Choroid plexus epithelial cell (primary cell): ENCODE data around the gene LIN54.

Source experiments
- DNase-seq: peaks from one replicate; pipeline ENCODE4 v3.0.0-alpha.2; 2010; ENCODE audit warnings: low read depth
- H3K4me3 ChIP-seq: 2 replicates; pipeline ENCODE4 v1.5.1; 2011; ENCODE audit warnings: low read depth, mild to moderate bottlenecking, control low read depth, low read length, moderate library complexity
- TF ChIP-seq, protein P1 (sequence below): conservative IDR thresholded peaks from 2 replicates; pipeline ENCODE4 v1.5.1; 2011; ENCODE audit warnings: low read depth, mild to moderate bottlenecking, control low read depth, inconsistent platforms, low read length, moderate library complexity

LIN54 gene

DNA sequence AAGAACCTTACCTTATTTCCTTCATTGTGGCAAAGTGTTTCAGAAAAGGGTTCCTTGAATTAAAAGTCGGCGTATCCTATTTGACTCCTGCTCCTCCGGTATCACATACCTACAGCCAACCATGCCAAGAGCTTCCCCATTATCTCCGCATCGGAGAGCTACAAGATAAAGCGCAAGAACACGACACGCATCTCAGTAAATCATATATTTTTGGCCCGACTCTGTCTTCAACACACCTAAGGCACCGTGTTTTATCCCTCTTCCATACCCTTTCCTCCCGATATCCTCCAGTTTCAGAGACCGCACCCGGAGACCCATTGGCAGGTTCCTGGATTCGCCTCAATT is 110.6 kb downstream of the LIN54 start:
- TF ChIP-seq, protein P1, sequence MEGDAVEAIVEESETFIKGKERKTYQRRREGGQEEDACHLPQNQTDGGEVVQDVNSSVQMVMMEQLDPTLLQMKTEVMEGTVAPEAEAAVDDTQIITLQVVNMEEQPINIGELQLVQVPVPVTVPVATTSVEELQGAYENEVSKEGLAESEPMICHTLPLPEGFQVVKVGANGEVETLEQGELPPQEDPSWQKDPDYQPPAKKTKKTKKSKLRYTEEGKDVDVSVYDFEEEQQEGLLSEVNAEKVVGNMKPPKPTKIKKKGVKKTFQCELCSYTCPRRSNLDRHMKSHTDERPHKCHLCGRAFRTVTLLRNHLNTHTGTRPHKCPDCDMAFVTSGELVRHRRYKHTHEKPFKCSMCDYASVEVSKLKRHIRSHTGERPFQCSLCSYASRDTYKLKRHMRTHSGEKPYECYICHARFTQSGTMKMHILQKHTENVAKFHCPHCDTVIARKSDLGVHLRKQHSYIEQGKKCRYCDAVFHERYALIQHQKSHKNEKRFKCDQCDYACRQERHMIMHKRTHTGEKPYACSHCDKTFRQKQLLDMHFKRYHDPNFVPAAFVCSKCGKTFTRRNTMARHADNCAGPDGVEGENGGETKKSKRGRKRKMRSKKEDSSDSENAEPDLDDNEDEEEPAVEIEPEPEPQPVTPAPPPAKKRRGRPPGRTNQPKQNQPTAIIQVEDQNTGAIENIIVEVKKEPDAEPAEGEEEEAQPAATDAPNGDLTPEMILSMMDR, result no peak
- H3K4me3 ChIP-seq, result peak overlapping the region; percentile 85
- peak; percentile 55 for DNase-seq

DNA sequence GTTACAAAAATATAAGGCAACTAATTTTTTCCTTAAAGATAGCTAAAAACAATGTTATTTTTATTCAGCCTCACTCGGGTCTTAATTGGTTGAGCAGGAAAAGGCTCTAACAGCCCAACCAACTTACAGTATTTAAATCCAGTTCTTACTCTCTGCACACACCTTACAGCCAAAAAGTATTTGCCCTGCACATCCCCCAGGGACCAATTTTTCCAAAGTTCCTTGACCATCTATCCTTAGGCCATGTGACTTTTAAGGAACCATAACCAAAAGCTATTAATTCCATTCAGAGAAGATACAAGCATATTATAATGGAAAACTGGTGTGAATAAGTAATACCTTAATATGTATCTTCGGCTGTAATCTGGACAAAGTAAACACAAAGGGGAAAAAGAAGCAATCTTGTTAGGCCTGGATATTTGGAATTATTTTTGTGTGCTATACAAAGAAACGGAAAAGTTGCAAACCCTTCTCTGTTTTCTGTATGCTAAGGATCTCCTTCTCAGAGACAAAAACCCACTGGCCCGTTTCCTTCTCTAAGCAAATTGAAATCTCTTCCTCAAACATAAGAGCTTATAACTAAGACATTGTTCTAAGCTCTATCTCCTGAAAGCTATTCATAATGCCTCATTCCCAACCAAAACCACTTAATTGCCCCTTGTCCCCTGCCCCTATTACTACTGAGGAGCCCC is 111.1 kb downstream of the LIN54 start:
- peak overlapping the region; percentile 85 for H3K4me3 ChIP-seq
- TF ChIP-seq, protein P1, result no peak
- peak; percentile 36 for DNase-seq

DNA sequence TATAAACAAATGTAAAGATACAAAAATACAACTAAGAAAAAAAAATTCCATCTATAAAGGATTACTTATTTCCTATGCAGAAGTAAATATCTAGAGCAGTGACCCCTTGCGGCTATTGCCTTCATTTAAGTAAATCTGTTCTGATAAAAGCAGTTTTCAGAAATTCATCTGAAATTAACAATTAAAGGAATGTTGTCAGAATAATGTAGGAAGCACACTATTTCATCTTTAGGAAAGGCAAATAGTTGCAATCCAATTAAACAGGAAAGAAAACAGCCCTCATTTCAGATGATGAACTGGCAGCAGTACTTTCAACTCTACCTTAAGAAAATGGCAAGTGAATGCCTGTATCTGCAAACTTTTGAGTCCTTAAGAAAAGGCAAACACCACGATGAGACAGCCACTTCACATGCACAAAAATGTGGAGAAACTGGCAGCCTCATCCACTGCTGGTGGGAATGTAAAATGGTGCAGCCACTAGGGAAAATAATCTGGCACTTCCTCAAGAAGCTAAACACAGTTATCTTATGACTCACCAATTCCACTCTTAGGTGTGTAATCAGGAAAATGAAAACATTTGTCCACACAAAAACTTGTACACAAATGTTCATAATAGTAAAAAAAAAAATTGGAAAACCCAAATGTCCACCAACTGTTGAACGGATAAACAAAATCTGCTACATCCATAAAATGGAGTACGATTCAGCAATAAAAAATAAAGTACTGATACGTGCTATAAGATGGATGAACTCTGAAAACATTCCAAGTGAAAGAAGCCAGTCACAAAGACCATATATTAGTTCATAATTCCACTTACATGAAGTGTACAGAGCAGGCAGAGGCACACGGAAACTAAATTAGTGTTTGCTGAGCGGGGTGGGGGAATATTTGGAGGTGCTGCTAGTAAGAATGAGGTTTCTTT is 112.0 kb downstream of the LIN54 start:
- H3K4me3 ChIP-seq, result peak overlapping the region; percentile 85
- peak; percentile 91 for DNase-seq
- TF ChIP-seq, protein P1, result peak; percentile 49

DNA sequence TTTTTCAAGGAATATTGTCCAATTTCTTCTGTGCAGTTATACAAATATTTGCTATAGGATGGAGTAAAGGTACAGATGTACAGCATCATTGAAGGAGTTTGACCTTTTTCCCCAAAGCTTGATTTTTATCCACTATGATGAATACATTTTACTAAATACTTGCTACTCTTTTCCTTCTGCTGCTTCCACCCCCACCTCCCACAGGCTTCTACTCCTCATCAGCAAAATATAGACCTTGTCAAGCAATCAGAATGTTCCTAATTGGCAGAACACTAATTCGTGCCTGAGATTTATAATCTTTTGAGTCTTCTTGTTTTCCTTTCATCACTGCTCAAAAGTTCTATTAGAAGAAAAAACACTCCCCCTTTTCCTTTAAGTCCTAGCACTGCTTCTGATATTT is 113.9 kb downstream of the LIN54 start:
- no peak overlapping the region for H3K4me3 ChIP-seq
- TF ChIP-seq, protein P1, result no peak
- DNase-seq, result no peak

DNA sequence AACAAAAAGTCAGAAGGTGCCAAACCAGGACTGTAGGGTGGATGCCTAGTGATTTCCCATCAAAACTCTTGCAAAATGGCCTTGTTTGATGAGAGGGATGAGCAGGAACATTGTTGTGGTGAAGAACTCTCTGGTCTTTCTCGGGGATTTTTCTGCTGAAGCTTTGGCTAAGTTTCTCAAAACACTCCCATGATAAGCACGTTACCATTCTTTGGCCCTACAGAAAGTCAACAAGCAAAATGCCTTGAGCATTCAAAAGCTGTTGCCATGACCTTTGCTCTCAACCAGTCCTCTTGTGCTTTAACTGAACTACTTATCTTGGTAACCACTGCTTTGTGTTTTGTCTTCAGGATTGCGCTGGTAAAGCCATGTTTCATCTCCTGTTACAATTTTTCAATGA is 116.7 kb downstream of the LIN54 start:
- peak; percentile 34 for DNase-seq
- H3K4me3 ChIP-seq, result no peak overlapping the region
- TF ChIP-seq, protein P1, result no peak

DNA sequence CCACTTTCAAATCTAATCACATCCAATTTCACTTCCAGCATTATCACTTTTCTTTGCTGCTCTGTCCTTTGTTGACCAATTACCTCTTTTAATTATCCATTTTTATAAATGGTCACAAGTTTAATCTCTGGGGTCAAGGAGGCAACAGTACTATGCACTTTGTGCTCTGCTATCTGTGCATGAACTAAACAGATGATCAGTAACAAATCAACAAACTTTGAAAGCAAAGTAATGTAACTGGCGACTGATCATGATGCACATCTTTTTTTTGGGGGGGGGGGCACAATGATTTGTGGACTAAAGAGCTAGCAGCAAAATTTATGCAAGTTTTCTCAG is 118.2 kb downstream of the LIN54 start:
- H3K4me3 ChIP-seq, result no peak overlapping the region
- TF ChIP-seq, protein P1, result no peak
- DNase-seq, result no peak
